GM19452 (cell line): ENCODE results near the gene LRRC3B.

Experiments used
- ATAC-seq: cut with Tn5 transposase; IDR thresholded peaks from one replicate; pipeline ENCODE4 v1.9.1; 2021; ENCODE audit not compliant: unreplicated experiment

LRRC3B gene

GRCh38 chr3:26630669-26631389 is 8.3 kb downstream of the LRRC3B start:
- no peak for ATAC-seq

GRCh38 chr3:26631390-26631738 is 8.8 kb downstream of the LRRC3B start:
- no peak for ATAC-seq

- no peak for ATAC-seq
These were observed 12.0 kb downstream of the LRRC3B start for GRCh38 chr3:26634601-26635000.

DNA sequence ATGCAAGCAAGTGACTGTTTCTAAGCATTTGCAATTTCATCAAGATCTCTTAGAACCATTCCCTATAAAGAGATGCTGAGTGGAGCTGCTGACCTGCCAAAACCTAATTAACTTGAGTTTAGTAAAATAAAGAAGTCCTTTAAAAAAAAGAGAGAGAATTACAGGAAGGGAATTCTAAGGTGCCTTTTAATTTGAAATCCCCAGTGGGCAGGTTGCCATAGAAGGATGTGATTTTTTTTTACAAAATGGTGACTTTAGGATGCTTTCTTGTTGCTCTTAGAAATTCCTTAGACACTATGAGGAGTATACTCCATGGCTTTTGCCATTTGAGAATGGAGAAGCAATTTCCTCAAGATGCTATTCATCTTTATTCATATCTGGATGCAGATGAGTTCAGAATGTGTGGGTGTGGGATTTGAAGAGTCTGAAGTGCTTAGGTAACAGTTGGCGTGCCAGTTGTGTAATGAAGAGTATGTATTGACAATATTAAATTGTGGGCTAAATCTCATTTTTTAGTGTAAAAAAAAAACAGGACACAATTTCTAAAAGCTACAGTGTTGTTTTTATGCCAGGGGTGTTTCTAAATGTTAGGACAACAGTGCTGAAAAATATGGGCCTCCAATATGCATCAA is 13.6 kb downstream of the LRRC3B start:
- ATAC-seq, result no peak

- no peak for ATAC-seq
These were observed 15.1 kb downstream of the LRRC3B start for GRCh38 chr3:26637698-26638097.

DNA sequence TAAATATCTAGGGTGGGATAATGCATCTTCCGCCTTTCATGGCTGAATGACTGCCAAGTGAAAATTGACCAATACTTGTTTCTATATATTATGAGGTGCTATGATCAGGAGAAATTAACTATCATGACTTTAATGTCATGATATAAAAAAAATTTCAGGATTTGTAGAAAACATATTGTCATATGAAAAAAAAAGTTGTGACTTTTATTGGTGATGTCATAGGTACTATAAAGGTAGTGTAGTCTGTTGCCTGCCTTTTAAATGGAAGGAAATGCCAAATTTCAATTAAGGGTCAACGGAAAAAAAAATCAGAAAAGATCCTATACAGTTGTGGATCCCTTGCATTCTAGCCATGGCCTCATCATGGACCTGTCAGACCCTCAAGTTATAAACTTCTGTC is 15.5 kb downstream of the LRRC3B start:
- no peak for ATAC-seq

DNA sequence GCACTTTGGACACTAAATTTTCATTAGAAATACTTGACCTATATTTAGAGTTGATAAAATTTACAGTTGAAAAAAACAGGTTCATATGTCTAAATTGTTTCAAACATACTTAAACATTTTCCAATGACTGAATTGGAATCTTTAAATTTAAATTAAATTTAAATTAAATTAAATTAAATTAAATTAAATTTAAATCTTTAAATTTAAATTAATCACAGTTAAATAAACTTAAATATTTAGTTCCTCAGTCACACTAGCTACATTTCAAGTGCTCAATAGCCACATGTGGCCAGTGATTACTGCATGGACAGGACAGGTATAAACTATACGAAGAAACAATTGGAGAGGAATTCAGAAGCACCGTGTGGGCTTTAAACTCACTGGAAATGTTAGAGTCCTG is 16.8 kb downstream of the LRRC3B start:
- no peak for ATAC-seq

GRCh38 chr3:26647078-26647477 is 24.5 kb downstream of the LRRC3B start:
- no peak for ATAC-seq

- ATAC-seq, result no peak
These were observed 25.9 kb downstream of the LRRC3B start for GRCh38 chr3:26648461-26648860.

- ATAC-seq, result no peak
These were observed 29.6 kb downstream of the LRRC3B start for GRCh38 chr3:26652164-26652563.

GRCh38 chr3:26653811-26654425 is 31.3 kb downstream of the LRRC3B start:
- no peak for ATAC-seq

GRCh38 chr3:26655231-26655630 is 32.7 kb downstream of the LRRC3B start:
- ATAC-seq, result no peak

DNA sequence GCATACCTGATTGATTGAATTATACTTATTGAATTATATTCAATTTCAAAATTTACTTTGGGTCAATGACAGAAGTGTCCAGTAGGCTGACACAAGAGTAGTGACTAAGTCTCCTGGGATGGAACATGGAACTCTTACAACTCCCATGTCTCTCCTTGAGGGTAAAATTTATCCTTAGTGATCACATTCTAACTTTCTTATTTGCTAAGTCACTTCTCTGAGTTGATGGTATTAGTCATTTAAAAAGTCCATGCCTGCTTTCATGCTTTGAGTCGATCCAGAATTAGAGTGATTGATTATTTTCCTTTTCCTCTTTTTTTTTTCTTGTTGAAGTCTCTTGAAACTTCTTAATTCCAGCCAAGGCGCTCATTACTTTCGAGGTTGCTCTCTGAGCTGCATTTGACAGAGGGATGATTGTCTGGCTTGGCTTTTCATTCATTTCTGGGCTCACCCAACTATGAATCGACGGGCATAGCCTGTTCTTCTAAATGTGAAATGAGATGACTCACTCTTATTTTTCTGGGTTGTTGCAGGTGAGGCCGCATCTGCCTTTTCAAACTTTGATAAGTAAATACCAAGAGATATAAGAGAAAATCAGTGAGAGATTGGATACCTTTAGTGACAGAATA is 34.9 kb downstream of the LRRC3B start:
- no peak for ATAC-seq

DNA sequence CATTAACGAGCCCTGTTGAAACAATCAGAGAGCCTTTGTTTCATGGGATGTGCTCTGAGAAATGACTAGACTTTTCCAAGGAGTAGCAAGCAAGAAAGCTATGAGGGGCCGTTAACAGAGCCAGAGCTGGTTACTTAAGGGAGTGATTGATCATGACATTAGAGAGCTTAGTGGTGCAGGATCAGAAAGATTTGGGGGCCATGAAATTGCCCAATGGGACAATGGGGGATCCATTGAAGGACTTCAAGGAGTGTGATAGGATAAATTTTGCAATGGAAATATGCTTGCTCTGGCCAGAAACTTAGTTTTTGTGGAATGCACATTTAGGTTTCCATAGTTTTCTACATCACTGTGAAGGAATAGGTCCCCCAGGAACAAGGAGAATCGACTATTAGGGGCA is 45.6 kb downstream of the LRRC3B start:
- no peak for ATAC-seq

GRCh38 chr3:26668696-26669095 is 46.1 kb downstream of the LRRC3B start:
- ATAC-seq, result no peak

GRCh38 chr3:26675336-26675735 is 52.8 kb downstream of the LRRC3B start:
- no peak for ATAC-seq

DNA sequence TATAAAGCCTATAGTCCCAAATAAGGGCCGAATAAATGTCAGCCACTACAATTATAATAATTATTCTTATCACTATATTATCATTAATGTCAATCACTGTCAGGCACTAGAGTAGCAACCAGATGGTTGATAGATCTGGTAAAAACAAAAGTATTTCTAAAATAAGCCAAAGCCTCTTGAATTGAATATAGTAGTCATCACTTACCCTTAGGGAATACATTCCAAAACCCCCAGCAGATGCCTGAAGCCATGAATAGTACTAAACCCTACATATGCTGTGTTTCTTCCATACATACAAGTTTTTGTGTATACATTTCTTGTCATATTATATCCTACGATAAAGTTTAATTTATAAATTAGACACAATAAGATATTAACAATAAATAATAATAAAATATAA is 59.1 kb downstream of the LRRC3B start:
- no peak for ATAC-seq

DNA sequence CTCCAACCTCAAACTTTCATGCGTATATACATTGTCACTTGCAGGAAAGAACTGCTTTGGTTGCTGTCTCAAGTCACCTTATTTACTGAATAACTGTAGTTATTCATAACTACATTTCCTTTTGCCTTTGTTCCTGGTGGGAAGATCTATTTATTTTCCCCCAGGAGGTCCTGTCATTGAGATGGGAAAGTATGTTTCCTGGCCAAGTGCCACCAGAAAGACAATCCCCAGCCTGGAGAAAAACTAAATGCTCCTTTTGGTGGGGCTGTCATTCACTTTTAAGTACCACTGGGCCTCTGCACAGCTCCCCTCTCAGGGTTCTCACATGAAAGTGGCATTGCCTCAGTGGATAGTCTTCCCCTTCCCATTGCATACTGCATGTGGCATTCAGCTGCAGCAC is 59.8 kb downstream of the LRRC3B start:
- ATAC-seq, result no peak

- ATAC-seq, result no peak
These were observed 61.3 kb downstream of the LRRC3B start for GRCh38 chr3:26683902-26684301.

DNA sequence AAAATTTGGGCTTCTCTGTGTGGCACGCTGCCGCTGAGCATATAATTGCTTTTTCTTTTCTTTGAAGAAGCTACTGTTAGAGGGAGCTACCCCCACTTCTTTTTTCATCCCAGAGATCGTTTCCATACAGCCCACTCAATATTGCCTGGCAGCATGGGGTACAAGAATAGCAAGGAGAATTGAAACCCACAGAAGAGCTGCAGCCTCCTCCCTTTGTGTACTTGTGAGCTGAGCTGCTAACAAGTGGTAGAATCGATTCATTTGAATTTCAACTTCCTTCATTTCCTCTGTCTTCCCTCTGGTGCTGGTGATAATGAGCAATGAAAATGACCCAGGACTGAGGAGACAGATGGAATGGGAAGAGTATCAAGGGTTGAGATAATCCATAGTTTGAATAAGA is 64.9 kb downstream of the LRRC3B start:
- no peak for ATAC-seq

DNA sequence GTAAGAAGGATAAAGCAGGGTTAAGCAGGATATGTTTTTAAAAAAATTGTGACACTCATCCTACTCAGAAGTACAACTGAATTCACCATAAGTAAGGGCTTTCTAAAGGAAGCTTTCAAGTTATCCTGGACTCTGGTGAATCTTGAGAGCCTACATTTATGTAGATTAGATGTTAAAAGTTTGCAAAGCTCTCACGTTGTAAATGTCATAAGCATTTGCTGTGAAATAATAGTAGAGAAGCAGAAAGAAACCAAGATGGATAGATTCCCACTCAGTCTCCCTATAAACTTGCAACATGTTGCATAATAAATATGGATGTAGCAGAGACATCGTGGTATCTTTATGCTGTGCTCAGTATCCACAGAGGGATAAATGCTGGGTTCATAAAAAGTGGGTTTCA is 77.0 kb downstream of the LRRC3B start:
- no peak for ATAC-seq

DNA sequence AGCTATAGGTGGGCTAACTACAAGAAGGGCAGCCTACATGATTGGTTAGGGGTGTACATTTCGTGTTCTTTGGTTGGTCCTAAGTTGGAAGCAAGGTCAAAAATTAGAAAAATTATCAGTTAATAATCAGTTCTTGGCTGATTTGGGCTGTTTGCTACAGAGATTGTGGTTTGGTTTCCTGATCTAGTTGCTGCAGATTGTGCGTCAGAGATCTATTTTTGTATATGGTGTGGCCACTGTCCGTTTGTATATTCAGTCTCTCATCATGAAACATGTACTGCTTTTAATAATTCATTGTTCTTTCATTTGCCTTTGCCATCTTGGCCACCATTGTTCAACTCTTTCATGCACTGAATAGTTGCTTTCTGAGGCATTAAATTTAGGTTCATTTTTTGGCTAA is 80.9 kb downstream of the LRRC3B start:
- no peak for ATAC-seq
